HepG2 (cell line): ENCODE data around the gene SCP2.

ENCODE experiments used
- EZH2 ChIP-seq: conservative IDR thresholded peaks from 2 replicates; pipeline ENCODE4 v1.6.1; 2012; ENCODE audit warnings: mild to moderate bottlenecking, low read depth, low read length, moderate library complexity
- MTA3 ChIP-seq: sonication (generic); formaldehyde crosslinking; IDR thresholded peaks from 2 replicates; pipeline ENCODE4 v1.4.0; 2020; ENCODE audit warnings: missing genetic modification reagents
- POLR2AphosphoS5 ChIP-seq: IDR thresholded peaks from 2 replicates; pipeline ENCODE4 v1.6.1; 2012; ENCODE audit warnings: low read depth, low read length
- ZNF263 ChIP-seq: sonication (generic); formaldehyde crosslinking; IDR thresholded peaks from 2 replicates; pipeline ENCODE4 v1.4.0; 2020; ENCODE audit warnings: missing genetic modification reagents
- TF ChIP-seq, protein P1 (sequence below): sonication (generic); formaldehyde crosslinking; IDR thresholded peaks from 2 replicates; pipeline ENCODE4 v1.5.0; 2020; ENCODE audit warnings: mild to moderate bottlenecking, missing genetic modification reagents, moderate library complexity
- TF ChIP-seq, protein P2 (sequence below): IDR thresholded peaks from 2 replicates; pipeline ENCODE4 v1.6.1; 2012; ENCODE audit warnings: low read length, improper control_type of control experiment
- TF ChIP-seq, protein P3 (sequence below): sonication (generic); formaldehyde crosslinking; IDR thresholded peaks from 2 replicates; pipeline ENCODE4 v1.4.0; 2020; ENCODE audit warnings: low read depth, mild to moderate bottlenecking, missing genetic modification reagents
- TF ChIP-seq, protein P4 (sequence below): sonication (generic); formaldehyde crosslinking; IDR thresholded peaks from 2 replicates; pipeline ENCODE4 v1.4.0; 2020; ENCODE audit warnings: missing genetic modification reagents

DNA sequence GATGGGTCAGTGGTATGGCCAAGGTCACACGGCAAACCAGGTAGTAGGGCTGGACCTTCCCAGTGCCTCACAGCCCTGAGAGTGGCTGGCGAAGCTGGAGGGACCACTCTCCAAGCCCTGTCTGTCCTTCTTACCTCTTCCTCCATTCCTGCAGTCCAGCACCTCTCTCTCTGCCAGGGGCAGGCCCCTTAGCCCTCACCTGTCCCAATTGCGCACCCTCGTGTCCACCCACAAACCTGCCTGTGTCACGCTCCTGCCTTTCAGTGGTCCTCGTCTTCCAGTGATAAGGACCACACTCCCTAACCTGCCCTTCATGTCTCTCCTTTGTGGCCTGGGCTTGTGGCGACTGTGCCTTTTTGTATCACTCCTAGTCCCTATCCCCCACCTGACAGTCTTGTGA, 138.3 kb downstream of the SCP2 start:
- TF ChIP-seq, protein P1, sequence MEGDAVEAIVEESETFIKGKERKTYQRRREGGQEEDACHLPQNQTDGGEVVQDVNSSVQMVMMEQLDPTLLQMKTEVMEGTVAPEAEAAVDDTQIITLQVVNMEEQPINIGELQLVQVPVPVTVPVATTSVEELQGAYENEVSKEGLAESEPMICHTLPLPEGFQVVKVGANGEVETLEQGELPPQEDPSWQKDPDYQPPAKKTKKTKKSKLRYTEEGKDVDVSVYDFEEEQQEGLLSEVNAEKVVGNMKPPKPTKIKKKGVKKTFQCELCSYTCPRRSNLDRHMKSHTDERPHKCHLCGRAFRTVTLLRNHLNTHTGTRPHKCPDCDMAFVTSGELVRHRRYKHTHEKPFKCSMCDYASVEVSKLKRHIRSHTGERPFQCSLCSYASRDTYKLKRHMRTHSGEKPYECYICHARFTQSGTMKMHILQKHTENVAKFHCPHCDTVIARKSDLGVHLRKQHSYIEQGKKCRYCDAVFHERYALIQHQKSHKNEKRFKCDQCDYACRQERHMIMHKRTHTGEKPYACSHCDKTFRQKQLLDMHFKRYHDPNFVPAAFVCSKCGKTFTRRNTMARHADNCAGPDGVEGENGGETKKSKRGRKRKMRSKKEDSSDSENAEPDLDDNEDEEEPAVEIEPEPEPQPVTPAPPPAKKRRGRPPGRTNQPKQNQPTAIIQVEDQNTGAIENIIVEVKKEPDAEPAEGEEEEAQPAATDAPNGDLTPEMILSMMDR (CRISPR knock-in tag), result no peak
- TF ChIP-seq POLR2AphosphoS5, result no peak
- TF ChIP-seq, protein P2, sequence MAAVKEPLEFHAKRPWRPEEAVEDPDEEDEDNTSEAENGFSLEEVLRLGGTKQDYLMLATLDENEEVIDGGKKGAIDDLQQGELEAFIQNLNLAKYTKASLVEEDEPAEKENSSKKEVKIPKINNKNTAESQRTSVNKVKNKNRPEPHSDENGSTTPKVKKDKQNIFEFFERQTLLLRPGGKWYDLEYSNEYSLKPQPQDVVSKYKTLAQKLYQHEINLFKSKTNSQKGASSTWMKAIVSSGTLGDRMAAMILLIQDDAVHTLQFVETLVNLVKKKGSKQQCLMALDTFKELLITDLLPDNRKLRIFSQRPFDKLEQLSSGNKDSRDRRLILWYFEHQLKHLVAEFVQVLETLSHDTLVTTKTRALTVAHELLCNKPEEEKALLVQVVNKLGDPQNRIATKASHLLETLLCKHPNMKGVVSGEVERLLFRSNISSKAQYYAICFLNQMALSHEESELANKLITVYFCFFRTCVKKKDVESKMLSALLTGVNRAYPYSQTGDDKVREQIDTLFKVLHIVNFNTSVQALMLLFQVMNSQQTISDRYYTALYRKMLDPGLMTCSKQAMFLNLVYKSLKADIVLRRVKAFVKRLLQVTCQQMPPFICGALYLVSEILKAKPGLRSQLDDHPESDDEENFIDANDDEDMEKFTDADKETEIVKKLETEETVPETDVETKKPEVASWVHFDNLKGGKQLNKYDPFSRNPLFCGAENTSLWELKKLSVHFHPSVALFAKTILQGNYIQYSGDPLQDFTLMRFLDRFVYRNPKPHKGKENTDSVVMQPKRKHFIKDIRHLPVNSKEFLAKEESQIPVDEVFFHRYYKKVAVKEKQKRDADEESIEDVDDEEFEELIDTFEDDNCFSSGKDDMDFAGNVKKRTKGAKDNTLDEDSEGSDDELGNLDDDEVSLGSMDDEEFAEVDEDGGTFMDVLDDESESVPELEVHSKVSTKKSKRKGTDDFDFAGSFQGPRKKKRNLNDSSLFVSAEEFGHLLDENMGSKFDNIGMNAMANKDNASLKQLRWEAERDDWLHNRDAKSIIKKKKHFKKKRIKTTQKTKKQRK, result no peak
- TF ChIP-seq, protein P3, sequence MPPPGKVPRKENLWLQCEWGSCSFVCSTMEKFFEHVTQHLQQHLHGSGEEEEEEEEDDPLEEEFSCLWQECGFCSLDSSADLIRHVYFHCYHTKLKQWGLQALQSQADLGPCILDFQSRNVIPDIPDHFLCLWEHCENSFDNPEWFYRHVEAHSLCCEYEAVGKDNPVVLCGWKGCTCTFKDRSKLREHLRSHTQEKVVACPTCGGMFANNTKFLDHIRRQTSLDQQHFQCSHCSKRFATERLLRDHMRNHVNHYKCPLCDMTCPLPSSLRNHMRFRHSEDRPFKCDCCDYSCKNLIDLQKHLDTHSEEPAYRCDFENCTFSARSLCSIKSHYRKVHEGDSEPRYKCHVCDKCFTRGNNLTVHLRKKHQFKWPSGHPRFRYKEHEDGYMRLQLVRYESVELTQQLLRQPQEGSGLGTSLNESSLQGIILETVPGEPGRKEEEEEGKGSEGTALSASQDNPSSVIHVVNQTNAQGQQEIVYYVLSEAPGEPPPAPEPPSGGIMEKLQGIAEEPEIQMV (CRISPR knock-in tag), result no peak
- no peak for TF ChIP-seq ZNF263
- no peak for TF ChIP-seq EZH2
- TF ChIP-seq, protein P4, sequence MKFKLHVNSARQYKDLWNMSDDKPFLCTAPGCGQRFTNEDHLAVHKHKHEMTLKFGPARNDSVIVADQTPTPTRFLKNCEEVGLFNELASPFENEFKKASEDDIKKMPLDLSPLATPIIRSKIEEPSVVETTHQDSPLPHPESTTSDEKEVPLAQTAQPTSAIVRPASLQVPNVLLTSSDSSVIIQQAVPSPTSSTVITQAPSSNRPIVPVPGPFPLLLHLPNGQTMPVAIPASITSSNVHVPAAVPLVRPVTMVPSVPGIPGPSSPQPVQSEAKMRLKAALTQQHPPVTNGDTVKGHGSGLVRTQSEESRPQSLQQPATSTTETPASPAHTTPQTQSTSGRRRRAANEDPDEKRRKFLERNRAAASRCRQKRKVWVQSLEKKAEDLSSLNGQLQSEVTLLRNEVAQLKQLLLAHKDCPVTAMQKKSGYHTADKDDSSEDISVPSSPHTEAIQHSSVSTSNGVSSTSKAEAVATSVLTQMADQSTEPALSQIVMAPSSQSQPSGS (CRISPR knock-in tag), result no peak
- TF ChIP-seq MTA3 (CRISPR knock-in tag), result no peak
